Psoas muscle (tissue), 8 donors: Measurements from ENCODE around the gene AATF. TPM values are rescaled to one million over a fixed set of nuclear protein-coding genes. Genes with fewer than 3 reads are reported as not detected.
A peak's percentile ranks its signal among the peaks of the same experiment; 100 is the strongest.

Experiments used
- ATAC-seq, 4 donors: fragments of 200-7000 bp; cut with Tn5 transposase; one replicate each; pipeline ENCODE4 v1.9.1; 2020; ENCODE audit warnings: moderate library complexity in 3 of 4, mild to moderate bottlenecking in 2 of 4
- DNase-seq, 2 donors: peaks; one replicate each; pipeline ENCODE4 v3.0.0-alpha.2; 2020
- H3K27ac ChIP-seq: fragments of 200-600 bp; one replicate; pipeline ENCODE4 v1.8.0; 2022
- H3K27me3 ChIP-seq, 3 donors: fragments of 200-600 bp in 1 of 3; one replicate each; pipeline versions ENCODE4 v1.6.1 to v1.8.0; 2013 to 2022; ENCODE audit warnings: low read length in 2 of 3, mild to moderate bottlenecking in 2 of 3, moderate library complexity in 1 of 3; ENCODE audit not compliant: insufficient read depth in 3 of 3
- H3K36me3 ChIP-seq, 2 donors: fragments of 200-600 bp in 1 of 2; one replicate each; pipeline versions ENCODE4 v1.6.1 to v1.8.0; 2013 to 2022; ENCODE audit warnings: low read depth in 1 of 2, mild to moderate bottlenecking in 1 of 2, moderate library complexity in 1 of 2; ENCODE audit not compliant: insufficient read depth in 1 of 2
- H3K4me1 ChIP-seq: fragments of 200-600 bp; one replicate; pipeline ENCODE4 v1.8.0; 2022
- H3K4me3 ChIP-seq: fragments of 200-600 bp; one replicate; pipeline ENCODE4 v1.8.0; 2022; ENCODE audit warnings: mild to moderate bottlenecking
- H3K9me3 ChIP-seq: fragments of 200-600 bp; one replicate; pipeline ENCODE4 v1.8.0; 2022
- CTCF ChIP-seq: fragments of 200-600 bp; IDR thresholded peaks from one replicate; pipeline ENCODE4 v1.8.0; 2022; ENCODE audit warnings: antibody characterized with exemption
- WGBS, 3 donors: extraction: QIAGEN DNeasy Blood & Tissue Kit; methylation state at CpG; one replicate each; pipeline versions ENCODE4 v1.1.6 to v1.1.7; 2013; 5-methylcytosine and 5-hydroxymethylcytosine counted together
- intact Hi-C, 2 donors: fragments of 100-400 bp; cut with DNase I; formaldehyde crosslinking; loops; one replicate each; pipeline versions ENCODE4 v1.11.0 to v1.14.2; 2022
- polyA plus RNA-seq, 3 donors: library from polyadenylated mRNA; stranded (reverse); fragments of 200-250 nt; gene quantifications; one replicate each; pipeline ENCODE4 v1.2.3, GENCODE V29; 2013
- total RNA-seq, 4 donors: library from RNA; stranded (reverse); fragmentation: NEBNext Ultra II Directional in 2 of 4; extraction: Animal tissue kit (Norgen Biotek cat#: 25700) in 2 of 4; gene quantifications; one replicate each; pipeline versions ENCODE4 v1.2.1 to v1.2.4, GENCODE V29; 2021 to 2023
- donor health status: healthy with polysubstance abuse.
- donor health status: DM: no; HTN: no; CAD: no; lungs with moderate emphysema.
- donor health status: Bipolar disorder and iron deficiency.
- donor health status: healthy.
- donor health status: DM: yes; HTN: yes; CAD: no.
- donor health status: DM: no; HTN: no; CAD: no.
- donor health status: DM: no; HTN: no; CAD: no.
- donor health status: DM: yes; HTN: yes; CAD: no.

AATF gene
- total and polyA plus RNA-seq, 7 donors = 23.5 to 54.8 (median 40.6) TPM

GRCh38 chr17:37098910-37099664, 150.3 kb downstream of the AATF start:
- no peaks in the 10 kb centered on the region for H3K4me1 ChIP-seq
- no peak overlapping the region for H3K27ac ChIP-seq
- intact Hi-C loops = loop anchor here in 1 of 2 donors (1.0 kb wide), 1 partner anchor 467 kb away; no protein-coding TSS in a partner anchor
- no peaks in the 10 kb centered on the region for H3K9me3 ChIP-seq
- ATAC-seq (peak in 3 of 4 donors; percentile 30 to 77 (median 52)), DNase-seq (no peak)
- TF ChIP-seq CTCF = no peak
- H3K27me3 ChIP-seq = no peaks in the 10 kb centered on the region
- H3K36me3 ChIP-seq = peaks cover 12 to 58% of the 10 kb centered on the region in 2 donors
- no peak overlapping the region for H3K4me3 ChIP-seq
- 98 to 99% (median 98%) methylated on average over 9 of the region's 9 CpGs for WGBS, 3 donors

GRCh38 chr17:37100231-37100630, 151.5 kb downstream of the AATF start:
- ATAC-seq (no peak), DNase-seq (no peak)
- intact Hi-C loops = no loop called here
- Histone ChIP-seq H3K9me3 (no peaks in the 10 kb centered on the region), H3K36me3 (peaks cover 12 to 62% of the 10 kb centered on the region in 2 donors), H3K4me1 (no peaks in the 10 kb centered on the region), H3K4me3 (no peak overlapping the region), H3K27me3 (no peaks in the 10 kb centered on the region), H3K27ac (no peak overlapping the region)
- TF ChIP-seq CTCF = no peak
- 94 to 97% (median 95%) methylated on average over 4 of the region's 4 CpGs for WGBS, 3 donors

GRCh38 chr17:37101306-37101705, 152.6 kb downstream of the AATF start:
- no peaks in the 10 kb centered on the region for H3K27me3 ChIP-seq
- peaks cover 6 to 58% of the 10 kb centered on the region in 2 donors for H3K36me3 ChIP-seq
- H3K27ac ChIP-seq = no peak overlapping the region
- no peak for DNase-seq
- no peak for ATAC-seq
- intact Hi-C loops = no loop called here
- H3K4me1 ChIP-seq = no peaks in the 10 kb centered on the region
- H3K9me3 ChIP-seq = no peaks in the 10 kb centered on the region
- TF ChIP-seq CTCF = no peak
- H3K4me3 ChIP-seq = no peak overlapping the region
- WGBS, 3 donors = 93 to 97% (median 97%) methylated on average over 2 of the region's 2 CpGs

- intact Hi-C loops = no loop called here
- no peak for ATAC-seq
These were observed 154.5 kb downstream of the AATF start for GRCh38 chr17:37103231-37103630.

More at GRCh38 chr17:37103231-37103630, 154.5 kb downstream of the AATF start:
- no peak overlapping the region for H3K4me3 ChIP-seq
- peaks cover 0 to 40% of the 10 kb centered on the region in 2 donors for H3K36me3 ChIP-seq
- no peak for DNase-seq
- H3K9me3 ChIP-seq = no peaks in the 10 kb centered on the region
- 93 to 96% (median 95%) methylated on average over 4 of the region's 4 CpGs for WGBS, 3 donors
- H3K4me1 ChIP-seq = no peaks in the 10 kb centered on the region
- TF ChIP-seq CTCF = no peak
- H3K27me3 ChIP-seq = no peaks in the 10 kb centered on the region
- no peak overlapping the region for H3K27ac ChIP-seq
